GM12878 (cell line): Measurements from ENCODE around the gene ATP13A5. TPM values are rescaled to one million over a fixed set of nuclear protein-coding genes. Genes with fewer than 3 reads are reported as not detected.

Experiments
- ATAC-seq: fragments of 200-7000 bp; cut with Tn5 transposase; 3 replicates; pipeline ENCODE4 v1.9.1; 2020; ENCODE audit warnings: mild to moderate bottlenecking, moderate library complexity
- BruUV-seq: library from RNA; stranded (reverse); fragments of 400-500 nt; replicated peaks from 2 replicates; lab custom pipeline; 2021; lab: Mats Ljungman, UMichigan
- CTCF ChIA-PET: fragments of 300-600 bp; sonication (Branson Sonifier 250); formaldehyde crosslinking; extraction: SDS; loops from one replicate; lab custom pipeline; 2021; ENCODE audit warnings: inconsistent platforms; lab: Yijun Ruan, JAX
- POLR2A ChIA-PET: fragments of 350-600 bp; formaldehyde crosslinking; extraction: SDS; loops from one replicate; lab custom pipeline; 2021; ENCODE audit warnings: inconsistent platforms; lab: Charles Lee
- RAD21 ChIA-PET: fragments of 300-600 bp; sonication (Branson Sonifier 250); formaldehyde crosslinking; loops from one replicate; lab custom pipeline; 2023; ENCODE audit warnings: antibody characterized with exemption; ENCODE audit not compliant: unreplicated experiment; lab: Charles Lee
- SMC1A ChIA-PET: fragments of 300-600 bp; sonication (Branson Sonifier 250); formaldehyde crosslinking; loops from one replicate; lab custom pipeline; 2023; ENCODE audit not compliant: unreplicated experiment, uncharacterized antibody; lab: Charles Lee
- DNase-seq: peaks from one replicate; pipeline ENCODE4 v3.0.0-alpha.2; 2011; ENCODE audit warnings: low read depth, low spot score
- FAIRE-seq: peaks from 3 replicates; lab custom pipeline; 2011; peaks lifted over from hg19 to GRCh38; lab: Jason Lieb, UNC
- H2AFZ ChIP-seq: 2 replicates; pipeline ENCODE4 v1.6.0; 2011; ENCODE audit warnings: low read depth, low read length, control low read depth; ENCODE audit not compliant: control insufficient read depth
- H3K27ac ChIP-seq: 2 replicates; pipeline ENCODE4 v1.5.1; 2011; ENCODE audit warnings: control low read depth; ENCODE audit not compliant: control insufficient read depth, insufficient read depth
- H3K27me3 ChIP-seq, 2 experiments: replicated peaks in 1 of 2; 2 replicates each; pipeline versions ENCODE4 v1.6.0 to v1.6.1; 2011; ENCODE audit warnings: low read length in 1 of 2; ENCODE audit not compliant: control insufficient read depth in 2 of 2, insufficient read depth in 2 of 2
- H3K36me3 ChIP-seq, 2 experiments: 2 replicates each; pipeline ENCODE4 v1.5.1; 2011; ENCODE audit warnings: low read length in 1 of 2; ENCODE audit not compliant: control insufficient read depth in 2 of 2, insufficient read depth in 2 of 2
- H3K4me1 ChIP-seq: 2 replicates; pipeline ENCODE4 v1.6.1; 2011; ENCODE audit warnings: mild to moderate bottlenecking, low read length, moderate library complexity, mixed read lengths; ENCODE audit not compliant: control insufficient read depth, insufficient read depth
- H3K4me2 ChIP-seq: 2 replicates; pipeline ENCODE4 v1.6.0; 2011; ENCODE audit warnings: control low read depth; ENCODE audit not compliant: control insufficient read depth, insufficient read depth
- H3K4me3 ChIP-seq: fragments of 200-600 bp; sonication (generic); 2 replicates; pipeline ENCODE4 v1.5.1; 2016
- H3K79me2 ChIP-seq: 2 replicates; pipeline ENCODE4 v1.6.0; 2011; ENCODE audit warnings: low read length; ENCODE audit not compliant: control insufficient read depth, insufficient read depth
- H3K9ac ChIP-seq: 2 replicates; pipeline ENCODE4 v1.8.0; 2011; ENCODE audit warnings: low read length, control low read depth, mixed read lengths; ENCODE audit not compliant: control insufficient read depth, insufficient read depth
- H3K9me3 ChIP-seq: replicated peaks from 3 replicates; pipeline ENCODE4 v1.5.1; 2011; ENCODE audit warnings: mild to moderate bottlenecking, low read length; ENCODE audit not compliant: control insufficient read depth, insufficient read depth
- H4K20me1 ChIP-seq: 2 replicates; pipeline ENCODE4 v1.6.0; 2011; ENCODE audit not compliant: control insufficient read depth, insufficient read depth
- CTCF ChIP-seq, 3 experiments: IDR thresholded peaks in 2 of 3; conservative IDR thresholded peaks in 1 of 3; 2 replicates each; pipeline ENCODE4 v1.5.1; 2011; ENCODE audit warnings: low read depth in 3 of 3, low read length in 3 of 3, mild to moderate bottlenecking in 3 of 3, control low read depth in 2 of 3, moderate library complexity in 2 of 3, inconsistent platforms in 1 of 3, mixed read lengths in 1 of 3; ENCODE audit not compliant: control insufficient read depth in 2 of 3, insufficient read depth in 1 of 3; ENCODE audit errors: extremely low read depth in 1 of 3
- EP300 ChIP-seq, 2 experiments: fragments of 150-350 bp in 1 of 2; IDR thresholded peaks; 2 replicates each; pipeline ENCODE4 v1.6.1; 2011 to 2012; ENCODE audit warnings: low read depth in 2 of 2, low read length in 2 of 2, borderline replicate concordance in 1 of 2, improper control_type of control experiment in 1 of 2, inconsistent platforms in 1 of 2; ENCODE audit not compliant: control insufficient read depth in 1 of 2
- ESRRA ChIP-seq: IDR thresholded peaks from 2 replicates; pipeline ENCODE4 v1.6.1; 2012; ENCODE audit warnings: mild to moderate bottlenecking, low read length, improper control_type of control experiment
- HDAC2 ChIP-seq: fragments of 200-600 bp; sonication (generic); IDR thresholded peaks from 2 replicates; pipeline ENCODE4 v1.6.1; 2017
- KLF5 ChIP-seq: fragments of 450-650 bp; IDR thresholded peaks from 2 replicates; pipeline ENCODE4 v1.6.1; 2014; ENCODE audit warnings: mild to moderate bottlenecking; ENCODE audit not compliant: partially characterized antibody
- PKNOX1 ChIP-seq: fragments of 450-650 bp; IDR thresholded peaks from 2 replicates; pipeline ENCODE4 v1.6.1; 2016; ENCODE audit warnings: mild to moderate bottlenecking
- POLR2A ChIP-seq: IDR thresholded peaks from 2 replicates; pipeline ENCODE4 v1.6.1; 2011; ENCODE audit warnings: low read depth, mild to moderate bottlenecking, low read length
- POU2F2 ChIP-seq: IDR thresholded peaks from 3 replicates; pipeline ENCODE4 v1.6.1; 2011; ENCODE audit warnings: low read depth, mild to moderate bottlenecking, low read length, borderline replicate concordance
- ZNF274 ChIP-seq: IDR thresholded peaks from one replicate; pipeline ENCODE4 v1.8.0; 2011; ENCODE audit not compliant: insufficient read length, insufficient read depth
- WGBS: methylation state at CpG from one replicate; pipeline ENCODE4 v1.1.6; 2016; ENCODE audit warnings: low lambda C conversion rate; ENCODE audit not compliant: insufficient replicate concordance, insufficient coverage; ENCODE audit errors: missing lambda C conversion rate; 5-methylcytosine and 5-hydroxymethylcytosine counted together
- in situ Hi-C: fragments of 300-500 bp; cut with MboI; formaldehyde crosslinking; loops from 9 replicates; pipeline ENCODE4 v1.14.3; 2018; ENCODE audit warnings: mixed read lengths
- intact Hi-C: fragments of 100-400 bp; cut with micrococcal nuclease; formaldehyde crosslinking; loops from one replicate; pipeline ENCODE4 v1.14.2; 2022; ENCODE audit not compliant: unreplicated experiment
- polyA plus RNA-seq, 11 experiments: library from polyadenylated mRNA; depleted of rRNA in 4 of 11; unstranded in 6 of 11; stranded (reverse) in 5 of 11; fragments of >200 nt; fragmentation: Nextera tagmentation in 4 of 11; fragmentation: Illumina TruSeq in 1 of 11; extraction: Ambion mirVana in 4 of 11; extraction: Trizol in 1 of 11; gene quantifications; 1 replicate in 1 of 11; 2 replicates in 10 of 11; pipeline versions ENCODE4 v1.2.1 to v1.2.3, GENCODE V29; 2011 to 2016; ENCODE audit warnings: inconsistent platforms in 2 of 11, missing spikeins in 2 of 11, low read depth in 1 of 11
- total RNA-seq, 4 experiments: library from RNA; depleted of rRNA in 3 of 4; stranded (reverse); fragments of >200 nt in 3 of 4; fragmentation: Illumina TruSeq in 1 of 4; extraction: Trizol in 1 of 4; gene quantifications; 2 replicates each; pipeline versions ENCODE4 v1.2.1 to v1.2.3, GENCODE V29; 2013 to 2021

ATP13A5 gene
- total and polyA plus RNA-seq, 10 of the 15 experiments (the other 5 are each of a cell fraction or from before 2014, with no cell fraction given), result not detected

DNA sequence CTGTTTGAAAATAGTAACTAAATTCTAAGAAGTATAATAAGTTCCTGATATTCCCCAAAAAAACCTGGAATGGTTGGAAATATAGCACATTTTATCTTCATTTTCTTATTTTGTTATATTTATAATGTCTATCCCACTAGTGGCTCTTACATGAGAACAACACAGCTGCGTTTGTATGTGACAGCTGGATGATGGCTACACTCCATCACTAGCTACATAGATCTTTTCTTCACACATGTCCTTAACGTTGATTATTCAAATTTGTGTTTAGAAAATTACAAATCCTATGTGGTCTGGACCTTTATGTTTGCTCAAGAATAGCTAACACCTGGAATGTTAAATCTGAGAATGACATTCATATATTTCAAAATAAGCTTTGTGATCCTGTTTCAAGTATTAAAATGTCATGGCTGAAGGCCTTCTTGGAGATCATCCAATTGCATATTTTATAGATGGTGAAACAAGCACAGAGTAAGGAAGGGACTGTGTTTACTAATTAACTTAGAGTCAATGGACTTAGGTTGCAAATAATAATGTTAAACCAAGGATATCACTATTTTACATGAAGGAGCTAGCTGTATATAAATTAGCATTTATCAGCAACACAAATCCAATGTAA lies 60.8 kb downstream of the ATP13A5 start:
- ChIA-PET CTCF (no interaction called here), RAD21 (no interaction called here), SMC1A (interaction anchor here (1.2 kb wide), 1 partner anchor 9 kb away, joined by 3 read pairs; no protein-coding TSS in a partner anchor), POLR2A (no interaction called here)
- H3K4me3 ChIP-seq, result no peak overlapping the region
- FAIRE-seq (no peak), DNase-seq (no peak), ATAC-seq (no peak)
- H2AFZ ChIP-seq, result no peak overlapping the region
- H3K27ac ChIP-seq, result no peak overlapping the region
- H3K9ac ChIP-seq, result no peak overlapping the region
- 32% methylated on average over 2 of the region's 2 CpGs for WGBS
- in situ Hi-C loops (no loop called here), intact Hi-C loops (no loop called here)
- H3K27me3 ChIP-seq, result peaks cover 0 to 2% of the 10 kb centered on the region in 2 experiments; a peak in 1 of 4 replicates
- TF ChIP-seq ESRRA (no peak), POLR2A (no peak)
- no peaks in the 10 kb centered on the region for H3K4me1 ChIP-seq
- H3K4me2 ChIP-seq, result no peak overlapping the region
- no peaks in the 10 kb centered on the region for H3K36me3 ChIP-seq
- H3K9me3 ChIP-seq, result no peaks in the 10 kb centered on the region
- no peaks in the 10 kb centered on the region for H3K79me2 ChIP-seq
- H4K20me1 ChIP-seq, result no peaks in the 10 kb centered on the region
- no TSS peak for BruUV-seq

DNA sequence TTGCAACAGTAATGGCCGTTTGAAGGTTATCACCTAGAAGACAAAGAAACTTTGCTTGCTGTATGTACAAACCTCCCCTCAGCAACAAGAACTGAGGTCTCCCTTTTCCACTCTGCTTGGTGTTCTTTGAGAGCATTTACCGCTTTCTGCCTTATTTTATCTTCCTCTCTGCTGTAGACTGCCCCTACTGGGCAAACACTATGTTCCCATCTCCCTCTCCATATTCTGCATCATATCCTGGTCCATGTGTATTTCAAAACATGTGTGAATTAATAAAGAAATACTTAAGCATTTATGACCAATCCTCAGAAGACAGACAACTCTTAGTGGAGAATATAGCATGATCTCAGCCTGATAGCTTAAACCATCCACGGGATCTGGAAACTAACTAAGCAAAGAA lies 64.4 kb downstream of the ATP13A5 start:
- Histone ChIP-seq H3K4me3 (no peak overlapping the region), H3K9me3 (no peaks in the 10 kb centered on the region), H3K79me2 (no peaks in the 10 kb centered on the region), H4K20me1 (no peaks in the 10 kb centered on the region), H3K4me2 (no peak overlapping the region), H2AFZ (no peak overlapping the region), H3K27me3 (peaks cover 0 to 2% of the 10 kb centered on the region in 2 experiments; a peak in 1 of 4 replicates), H3K27ac (no peak overlapping the region), H3K36me3 (no peaks in the 10 kb centered on the region), H3K9ac (no peak overlapping the region), H3K4me1 (no peaks in the 10 kb centered on the region)
- BruUV-seq, result no TSS peak
- intact Hi-C loops, result no loop called here
- in situ Hi-C loops, result no loop called here
- POLR2A ChIA-PET, result no interaction called here
- CTCF ChIA-PET, result no interaction called here
- TF ChIP-seq HDAC2 (no peak), ZNF274 (no peak), KLF5 (no peak), EP300 (IDR thresholded peaks at IDR 0.05; ENCODE audit: borderline replicate concordance in 1 of 2, control insufficient read depth in 1 of 2, low read depth in 2 of 2, low read length in 2 of 2) (no peak), CTCF (IDR thresholded peaks at IDR 0.05 in 2 of 3, conservative IDR thresholded peaks at IDR 0.05 in 1 of 3; ENCODE audit: control insufficient read depth in 2 of 3, extremely low read depth in 1 of 3, insufficient read depth in 1 of 3, low read depth in 3 of 3, low read length in 3 of 3) (peak in 2 of 3 experiments; percentile 12 to 29; a peak in 1 of 6 replicates), PKNOX1 (no peak), POU2F2 (no peak)
- DNase-seq, result no peak
- RAD21 ChIA-PET, result no interaction called here
- peak; percentile 53 for ATAC-seq
- SMC1A ChIA-PET, result interaction anchor here (0.9 kb wide), 1 partner anchor 13 kb away, joined by 3 read pairs; no protein-coding TSS in a partner anchor
- FAIRE-seq, result no peak
- WGBS, result 29% methylated on average over 3 of the region's 3 CpGs
